ENCODE data around the gene FAT1. TPM values are rescaled to one million over a fixed set of nuclear protein-coding genes. Genes with fewer than 3 reads are reported as not detected.

Gene FAT1
- total RNA-seq, 1 donor from 2014 or later = 344 TPM

- Histone ChIP-seq H3K27me3 (ENCODE audit: control insufficient read depth, insufficient read depth, low read length) (no peaks in the 10 kb centered on the region), H3K36me3 (ENCODE audit: control insufficient read depth, insufficient read depth, low read length) (no peaks in the 10 kb centered on the region), H3K4me3 (ENCODE audit: low read depth, low read length) (no peak overlapping the region)
- TF ChIP-seq CTCF (IDR thresholded peaks at IDR 0.05; ENCODE audit: insufficient read depth, low read length, poor library complexity, severe bottlenecking) = peak; percentile 41
- no peak for DNase-seq (ENCODE audit: low read depth)
Measured at GRCh38 chr4:186727977-186728519, 4.4 kb upstream of the FAT1 start.

GRCh38 chr4:186727169-186727976, 3.7 kb upstream of the FAT1 start:
- no peak for TF ChIP-seq CTCF (IDR thresholded peaks at IDR 0.05; ENCODE audit: insufficient read depth, low read length, poor library complexity, severe bottlenecking)
- no peak for DNase-seq (ENCODE audit: low read depth)
- peak overlapping the region; percentile 98 for H3K4me3 ChIP-seq (ENCODE audit: low read depth, low read length)

DNA sequence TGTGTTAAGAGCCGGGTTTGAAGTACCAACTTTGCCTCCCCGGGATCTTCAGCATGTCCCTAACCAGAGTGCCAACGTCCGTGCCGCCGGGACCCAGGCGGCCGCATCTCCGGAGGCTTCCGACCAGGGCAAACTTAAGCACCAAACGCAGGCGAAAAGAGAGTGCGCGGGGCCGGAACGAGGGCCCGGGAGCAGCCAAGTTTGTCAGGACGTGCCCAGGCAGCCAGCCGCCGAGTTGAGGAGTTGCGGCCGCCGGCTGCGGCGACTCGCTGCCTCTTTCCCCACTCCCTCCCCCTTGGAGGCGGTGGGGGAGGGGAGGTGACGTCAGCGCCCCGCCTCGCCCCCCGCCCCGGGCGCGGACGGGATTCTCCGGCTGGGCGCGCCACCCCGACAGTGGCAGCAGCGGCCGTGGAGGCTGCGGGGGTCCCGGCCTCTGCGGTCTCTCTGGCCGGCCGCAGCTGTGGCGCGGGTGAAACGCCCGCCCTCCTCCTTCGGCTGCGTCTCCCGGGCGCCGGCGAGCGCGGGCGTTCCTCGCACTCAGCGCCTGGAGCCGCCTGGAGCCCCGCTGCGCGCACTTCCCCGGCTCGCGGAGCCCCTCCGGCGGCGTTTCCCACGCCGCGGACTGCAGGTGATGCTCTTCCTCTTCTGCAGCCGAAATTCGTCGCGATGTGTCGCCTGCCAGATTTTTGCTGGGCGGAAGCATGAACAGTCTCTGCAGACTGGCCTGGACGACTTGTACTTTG, 2.9 kb upstream of the FAT1 start:
- Histone ChIP-seq H3K36me3 (ENCODE audit: control insufficient read depth, insufficient read depth, low read length) (no peaks in the 10 kb centered on the region), H3K27me3 (ENCODE audit: control insufficient read depth, insufficient read depth, low read length) (no peaks in the 10 kb centered on the region), H3K4me3 (ENCODE audit: low read depth, low read length) (peak overlapping the region; percentile 98)
- TF ChIP-seq CTCF (IDR thresholded peaks at IDR 0.05; ENCODE audit: insufficient read depth, low read length, poor library complexity, severe bottlenecking) = peak; percentile 29
- no peak for DNase-seq (ENCODE audit: low read depth)

More at GRCh38 chr4:186727169-186727976, 3.7 kb upstream of the FAT1 start:
- Histone ChIP-seq H3K27me3 (ENCODE audit: control insufficient read depth, insufficient read depth, low read length) (no peaks in the 10 kb centered on the region), H3K36me3 (ENCODE audit: control insufficient read depth, insufficient read depth, low read length) (no peaks in the 10 kb centered on the region)

DNA sequence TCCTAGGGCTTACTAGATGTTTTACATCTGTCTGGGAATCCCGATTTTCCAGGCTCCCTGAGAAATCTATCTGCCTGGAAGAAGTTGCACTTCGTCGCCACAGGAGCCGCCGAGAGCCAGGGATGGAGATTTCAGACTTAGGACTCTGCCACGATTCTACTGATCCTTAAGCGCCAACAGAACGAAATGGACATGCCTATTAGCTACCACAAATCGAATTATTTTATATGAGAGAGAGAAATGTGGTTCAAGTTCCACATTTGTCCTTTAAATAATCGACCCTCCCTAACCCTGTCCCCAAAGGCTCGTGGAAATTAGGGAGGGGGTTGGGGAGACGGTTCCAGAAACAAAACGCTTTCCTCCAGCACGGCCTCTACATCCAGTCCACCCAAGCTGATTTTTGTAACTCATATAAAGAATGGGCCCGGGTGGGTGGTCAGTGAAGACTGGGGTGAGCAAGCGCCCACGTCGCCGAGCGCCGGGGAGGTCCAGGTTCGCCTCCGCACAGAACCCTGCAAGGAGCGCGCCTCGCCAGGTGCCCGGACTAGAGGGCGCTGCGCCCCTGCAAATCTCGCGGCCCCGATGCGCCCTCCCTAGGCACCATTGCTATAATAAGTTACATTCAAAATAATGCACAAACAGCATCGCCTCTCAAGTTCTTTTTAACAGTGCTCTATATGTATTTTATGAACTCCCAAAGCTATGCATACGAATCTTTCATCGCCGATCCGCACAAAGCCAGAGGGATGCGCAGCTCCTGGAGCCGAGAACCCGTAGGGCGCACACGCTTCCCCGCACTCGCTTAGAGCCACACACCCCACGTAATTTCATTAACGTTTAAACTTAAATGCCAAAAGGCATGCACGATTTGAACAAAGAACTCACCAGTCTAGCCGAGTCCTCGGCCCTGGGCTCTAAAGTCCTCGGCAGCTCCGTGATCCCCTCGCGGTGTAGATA, 2.1 kb upstream of the FAT1 start:
- Histone ChIP-seq H3K27me3 (ENCODE audit: control insufficient read depth, insufficient read depth, low read length) (no peaks in the 10 kb centered on the region), H3K4me3 (ENCODE audit: low read depth, low read length) (peak overlapping the region; percentile 98), H3K36me3 (ENCODE audit: control insufficient read depth, insufficient read depth, low read length) (no peaks in the 10 kb centered on the region)
- peak; percentile 95 for TF ChIP-seq CTCF (IDR thresholded peaks at IDR 0.05; ENCODE audit: insufficient read depth, low read length, poor library complexity, severe bottlenecking)
- DNase-seq (ENCODE audit: low read depth) = no peak

GRCh38 chr4:186724864-186725468, 1.3 kb upstream of the FAT1 start:
- Histone ChIP-seq H3K27me3 (ENCODE audit: control insufficient read depth, insufficient read depth, low read length) (no peaks in the 10 kb centered on the region), H3K36me3 (ENCODE audit: control insufficient read depth, insufficient read depth, low read length) (no peaks in the 10 kb centered on the region), H3K4me3 (ENCODE audit: low read depth, low read length) (peak overlapping the region; percentile 98)
- no peak for DNase-seq (ENCODE audit: low read depth)
- TF ChIP-seq CTCF (IDR thresholded peaks at IDR 0.05; ENCODE audit: insufficient read depth, low read length, poor library complexity, severe bottlenecking) = no peak

Measured in kidney epithelial cell (primary cell).